HepG2 (cell line): ENCODE measurements around the gene TPRN. TPM values are rescaled to one million over a fixed set of nuclear protein-coding genes. Genes with fewer than 3 reads are reported as not detected.

Experiments
- ATRX ChIP-seq: sonication (generic); formaldehyde crosslinking; IDR thresholded peaks from 2 replicates; pipeline ENCODE4 v1.4.0; 2020; ENCODE audit warnings: missing genetic modification reagents, borderline replicate concordance
- DBP ChIP-seq: sonication (generic); formaldehyde crosslinking; IDR thresholded peaks from 2 replicates; pipeline ENCODE4 v1.4.0; 2020; ENCODE audit warnings: missing genetic modification reagents; ENCODE audit errors: not compliant biosample characterization
- FOXA1 ChIP-seq, 2 experiments: fragments of 450-650 bp in 1 of 2; sonication (generic) in 1 of 2; formaldehyde crosslinking in 1 of 2; IDR thresholded peaks; 2 replicates each; pipeline versions ENCODE4 v1.4.0 to v1.6.1; 2016 to 2020; ENCODE audit warnings: missing genetic modification reagents in 1 of 2
- MYNN ChIP-seq: sonication (generic); formaldehyde crosslinking; IDR thresholded peaks from 2 replicates; pipeline ENCODE4 v1.4.0; 2020; ENCODE audit warnings: mild to moderate bottlenecking, low read depth, missing genetic modification reagents
- NFATC3 ChIP-seq: sonication (generic); formaldehyde crosslinking; IDR thresholded peaks from 2 replicates; pipeline ENCODE4 v1.5.1; 2020; ENCODE audit warnings: mild to moderate bottlenecking, missing genetic modification reagents
- PITX1 ChIP-seq: sonication (generic); formaldehyde crosslinking; IDR thresholded peaks from 2 replicates; pipeline ENCODE4 v1.5.1; 2020; ENCODE audit warnings: mild to moderate bottlenecking, missing genetic modification reagents
- RNF219 ChIP-seq: sonication (generic); formaldehyde crosslinking; IDR thresholded peaks from 2 replicates; pipeline ENCODE4 v1.5.0; 2020; ENCODE audit warnings: mild to moderate bottlenecking, missing genetic modification reagents
- ZBED4 ChIP-seq: sonication (generic); formaldehyde crosslinking; IDR thresholded peaks from 2 replicates; pipeline ENCODE4 v1.4.0; 2020; ENCODE audit warnings: missing genetic modification reagents, borderline replicate concordance
- ZBTB42 ChIP-seq: sonication (generic); formaldehyde crosslinking; IDR thresholded peaks from 2 replicates; pipeline ENCODE4 v1.5.0; 2020; ENCODE audit warnings: mild to moderate bottlenecking, missing genetic modification reagents
- ZC3H13 ChIP-seq: sonication (generic); formaldehyde crosslinking; IDR thresholded peaks from 2 replicates; pipeline ENCODE4 v1.8.1; 2023; ENCODE audit warnings: mild to moderate bottlenecking, missing genetic modification reagents, moderate library complexity
- ZNF142 ChIP-seq: sonication (generic); formaldehyde crosslinking; IDR thresholded peaks from 2 replicates; pipeline ENCODE4 v1.4.0; 2020; ENCODE audit warnings: missing genetic modification reagents
- ZNF549 ChIP-seq: sonication (generic); formaldehyde crosslinking; IDR thresholded peaks from 2 replicates; pipeline ENCODE4 v1.5.0; 2020; ENCODE audit warnings: missing genetic modification reagents
- ZNF552 ChIP-seq: sonication (generic); formaldehyde crosslinking; IDR thresholded peaks from 2 replicates; pipeline ENCODE4 v1.9.0; 2022; ENCODE audit warnings: missing genetic modification reagents, mild to moderate bottlenecking, borderline replicate concordance
- ZNF563 ChIP-seq: sonication (generic); formaldehyde crosslinking; IDR thresholded peaks from 2 replicates; pipeline ENCODE4 v1.8.0; 2022; ENCODE audit warnings: mild to moderate bottlenecking, moderate library complexity, missing genetic modification reagents
- ZNF597 ChIP-seq: sonication (generic); formaldehyde crosslinking; IDR thresholded peaks from 2 replicates; pipeline ENCODE4 v1.5.0; 2020; ENCODE audit warnings: missing genetic modification reagents
- ZNF672 ChIP-seq: sonication (generic); formaldehyde crosslinking; IDR thresholded peaks from 2 replicates; pipeline ENCODE4 v1.8.1; 2022; ENCODE audit warnings: missing genetic modification reagents
- polyA plus RNA-seq, 8 experiments: library from polyadenylated mRNA; depleted of rRNA in 3 of 8; stranded (reverse) in 7 of 8; unstranded in 1 of 8; fragments of >200 nt; fragmentation: Illumina TruSeq in 4 of 8; extraction: Trizol in 4 of 8; gene quantifications; 2 replicates each; pipeline versions ENCODE4 v1.2.1 to v1.2.3, GENCODE V29; 2011 to 2016; ENCODE audit warnings: low read depth in 4 of 8, missing spikeins in 1 of 8, mixed read lengths in 1 of 8; ENCODE audit not compliant: insufficient read depth in 1 of 8
- total RNA-seq, 5 experiments: library from RNA; depleted of rRNA; stranded (reverse); fragments of >200 nt; fragmentation: Illumina TruSeq; extraction: Trizol; gene quantifications; 2 replicates each; pipeline ENCODE4 v1.2.3, GENCODE V29; 2016; ENCODE audit warnings: low read depth in 1 of 5

The TPRN gene
- total and polyA plus RNA-seq, 2 of the 13 experiments (the other 11 are each of a cell fraction or from before 2014, with no cell fraction given) = 10.1 to 19.2 TPM

GRCh38 chr9:137188086-137188489 lies 12.5 kb downstream of the TPRN start (continued):
- no peak for TF ChIP-seq RNF219 (CRISPR knock-in tag)
- TF ChIP-seq ATRX (CRISPR knock-in tag) = no peak
- TF ChIP-seq PITX1 (CRISPR knock-in tag) = no peak
- TF ChIP-seq ZBED4 (CRISPR knock-in tag) = no peak
- no peak for TF ChIP-seq ZNF552
- no peak; the same call in 1 of the 2 replicates for TF ChIP-seq ZNF672 (CRISPR knock-in tag)
- TF ChIP-seq MYNN (CRISPR knock-in tag) = no peak
- TF ChIP-seq ZNF563 (CRISPR knock-in tag) = 0 out of 2 replicates have a peak, but pooled peaks have one; percentile 0
- no peak for TF ChIP-seq ZBTB42
- no peak for TF ChIP-seq FOXA1 (IDR thresholded peaks at IDR 0.05)
- no peak for TF ChIP-seq FOXA1 (CRISPR knock-in tag; IDR thresholded peaks at IDR 0.05)
- TF ChIP-seq ZC3H13 (CRISPR knock-in tag) = 0 out of 2 replicates have a peak, but pooled peaks have one; percentile 4
- TF ChIP-seq NFATC3 (CRISPR knock-in tag) = 0 out of 2 replicates have a peak, but pooled peaks have one; percentile 48
- no peak for TF ChIP-seq ZNF549 (CRISPR knock-in tag)
- TF ChIP-seq ZNF597 = no peak
- no peak for TF ChIP-seq DBP (CRISPR knock-in tag)
- TF ChIP-seq ZNF142 = no peak
